Mesendoderm (in vitro differentiated cells): Measurements from ENCODE around the gene TRABD2B.

ENCODE experiments used
- DNase-seq: peaks from one replicate; pipeline ENCODE4 v3.0.0; 2013
- H2AK5ac ChIP-seq: 2 replicates; pipeline ENCODE4 v1.6.1; 2013; ENCODE audit warnings: low read length, inconsistent platforms
- H2BK120ac ChIP-seq: 2 replicates; pipeline ENCODE4 v1.6.1; 2013; ENCODE audit warnings: low read depth, mild to moderate bottlenecking, low read length, moderate library complexity, mixed read lengths
- H2BK15ac ChIP-seq: replicated peaks from 2 replicates; pipeline ENCODE4 v1.6.1; 2013; ENCODE audit warnings: low read depth, mild to moderate bottlenecking, moderate library complexity
- H2BK5ac ChIP-seq: 2 replicates; pipeline ENCODE4 v1.6.1; 2013; ENCODE audit warnings: low read length, inconsistent platforms
- H3K18ac ChIP-seq: 2 replicates; pipeline ENCODE4 v1.6.1; 2013; ENCODE audit warnings: mild to moderate bottlenecking, low read length, mixed read lengths
- H3K23ac ChIP-seq: one replicate; pipeline ENCODE4 v1.6.1; 2013; ENCODE audit warnings: low read length
- H3K27ac ChIP-seq: 2 replicates; pipeline ENCODE4 v1.5.1; 2013; ENCODE audit warnings: low read depth, mild to moderate bottlenecking, inconsistent platforms, low read length, moderate library complexity
- H3K27me3 ChIP-seq: 2 replicates; pipeline ENCODE4 v1.6.1; 2013; ENCODE audit warnings: low read length, control low read depth, mild to moderate bottlenecking, inconsistent platforms; ENCODE audit not compliant: insufficient read depth, poor library complexity
- H3K36me3 ChIP-seq: 2 replicates; pipeline ENCODE4 v1.6.1; 2013; ENCODE audit warnings: low read length, inconsistent platforms; ENCODE audit not compliant: control insufficient read depth, insufficient read depth
- H3K4ac ChIP-seq: one replicate; pipeline ENCODE4 v1.6.1; 2013; ENCODE audit warnings: low read depth, mild to moderate bottlenecking, low read length, moderate library complexity
- H3K4me1 ChIP-seq: 2 replicates; pipeline ENCODE4 v1.6.1; 2013; ENCODE audit warnings: low read depth, low read length, inconsistent platforms; ENCODE audit not compliant: control insufficient read depth
- H3K4me2 ChIP-seq: 2 replicates; pipeline ENCODE4 v1.6.1; 2013; ENCODE audit warnings: low read length
- H3K4me3 ChIP-seq: 2 replicates; pipeline ENCODE4 v1.5.1; 2013; ENCODE audit warnings: mild to moderate bottlenecking, low read length
- H3K56ac ChIP-seq: one replicate; pipeline ENCODE4 v1.6.1; 2013; ENCODE audit warnings: low read length
- H3K79me1 ChIP-seq: 2 replicates; pipeline ENCODE4 v1.6.1; 2013; ENCODE audit warnings: low read length, inconsistent platforms
- H3K79me2 ChIP-seq: 2 replicates; pipeline ENCODE4 v1.6.1; 2013; ENCODE audit warnings: mild to moderate bottlenecking, low read length; ENCODE audit not compliant: control insufficient read depth, insufficient read depth
- H3K9ac ChIP-seq: 2 replicates; pipeline ENCODE4 v1.6.1; 2013; ENCODE audit warnings: low read length, inconsistent platforms
- H4K5ac ChIP-seq: one replicate; pipeline ENCODE4 v1.6.1; 2013; ENCODE audit warnings: low read length
- H4K8ac ChIP-seq: one replicate; pipeline ENCODE4 v1.6.1; 2013; ENCODE audit warnings: low read depth, mild to moderate bottlenecking, control low read depth, low read length, moderate library complexity
- WGBS: extraction: QIAGEN DNeasy Blood & Tissue Kit; methylation state at CpG from one replicate; pipeline ENCODE4 v1.1.7; 2013; ENCODE audit warnings: low lambda C conversion rate, missing lambda C conversion rate; ENCODE audit not compliant: insufficient coverage; ENCODE audit errors: extremely low coverage; 5-methylcytosine and 5-hydroxymethylcytosine counted together

TRABD2B gene

DNA sequence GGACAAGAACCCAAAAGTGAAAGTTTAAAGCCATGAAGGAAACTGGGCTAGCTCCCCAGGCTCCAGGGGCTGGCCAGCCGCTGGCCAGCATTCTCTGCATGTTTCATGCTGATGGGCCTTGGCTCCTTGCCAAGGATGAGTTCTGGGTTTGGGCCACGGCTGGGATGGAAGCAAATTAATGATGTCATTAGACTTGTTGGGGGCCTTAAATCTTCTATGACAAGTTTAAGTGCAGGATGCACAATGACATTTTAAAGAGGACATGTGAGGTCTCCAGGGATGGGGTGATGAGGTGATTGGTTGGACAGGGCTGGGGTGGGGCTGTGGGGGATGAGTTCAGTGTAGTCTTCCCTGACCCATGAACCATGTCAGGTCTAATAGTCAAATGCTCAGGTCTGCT lies 199.6 kb downstream of the TRABD2B start:
- Histone ChIP-seq H2BK15ac (no peak overlapping the region), H3K4me1 (no peaks in the 10 kb centered on the region), H3K79me2 (no peaks in the 10 kb centered on the region), H3K9ac (no peak overlapping the region), H2BK5ac (no peak overlapping the region), H3K23ac (no peak overlapping the region), H4K8ac (no peak overlapping the region), H3K4me3 (no peak overlapping the region), H3K36me3 (no peaks in the 10 kb centered on the region), H2AK5ac (no peak overlapping the region), H4K5ac (no peak overlapping the region), H3K4me2 (no peak overlapping the region), H2BK120ac (no peak overlapping the region), H3K27ac (no peak overlapping the region), H3K79me1 (no peaks in the 10 kb centered on the region), H3K18ac (no peak overlapping the region), H3K27me3 (no peaks in the 10 kb centered on the region), H3K56ac (no peak overlapping the region), H3K4ac (no peak overlapping the region)
- no CpG with 5 or more reads among the region's 2 CpGs for WGBS
- DNase-seq, result no peak

GRCh38 chr1:47796626-47797025 lies 200.6 kb downstream of the TRABD2B start:
- Histone ChIP-seq H2BK5ac (no peak overlapping the region), H3K79me1 (no peaks in the 10 kb centered on the region), H3K18ac (no peak overlapping the region), H3K56ac (no peak overlapping the region), H2AK5ac (no peak overlapping the region), H3K4me1 (no peaks in the 10 kb centered on the region), H3K27ac (no peak overlapping the region), H2BK120ac (no peak overlapping the region), H3K4ac (no peak overlapping the region), H3K4me3 (no peak overlapping the region), H3K9ac (no peak overlapping the region), H2BK15ac (no peak overlapping the region), H3K36me3 (no peaks in the 10 kb centered on the region), H3K4me2 (no peak overlapping the region), H3K79me2 (no peaks in the 10 kb centered on the region), H4K5ac (no peak overlapping the region), H3K23ac (no peak overlapping the region), H4K8ac (no peak overlapping the region), H3K27me3 (no peaks in the 10 kb centered on the region)
- no peak for DNase-seq
- WGBS, result no CpG with 5 or more reads among the region's 6 CpGs

- H2BK5ac ChIP-seq, result no peak overlapping the region
- DNase-seq, result no peak
- H3K27me3 ChIP-seq, result no peaks in the 10 kb centered on the region
- H3K9ac ChIP-seq, result no peak overlapping the region
- no peak overlapping the region for H3K4ac ChIP-seq
- no peak overlapping the region for H3K4me2 ChIP-seq
- no peak overlapping the region for H2BK120ac ChIP-seq
- H2AK5ac ChIP-seq, result no peak overlapping the region
- H3K79me1 ChIP-seq, result no peaks in the 10 kb centered on the region
- H3K4me1 ChIP-seq, result no peaks in the 10 kb centered on the region
- H3K27ac ChIP-seq, result no peak overlapping the region
- H3K18ac ChIP-seq, result no peak overlapping the region
- no peak overlapping the region for H2BK15ac ChIP-seq
- no peak overlapping the region for H3K4me3 ChIP-seq
- H3K36me3 ChIP-seq, result no peaks in the 10 kb centered on the region
- H3K56ac ChIP-seq, result no peak overlapping the region
- H3K79me2 ChIP-seq, result no peaks in the 10 kb centered on the region
- no peak overlapping the region for H4K5ac ChIP-seq
- H4K8ac ChIP-seq, result no peak overlapping the region
- no peak overlapping the region for H3K23ac ChIP-seq
- no CpG with 5 or more reads among the region's 2 CpGs for WGBS
Measured at GRCh38 chr1:47795102-47795501, 202.1 kb downstream of the TRABD2B start.

DNA sequence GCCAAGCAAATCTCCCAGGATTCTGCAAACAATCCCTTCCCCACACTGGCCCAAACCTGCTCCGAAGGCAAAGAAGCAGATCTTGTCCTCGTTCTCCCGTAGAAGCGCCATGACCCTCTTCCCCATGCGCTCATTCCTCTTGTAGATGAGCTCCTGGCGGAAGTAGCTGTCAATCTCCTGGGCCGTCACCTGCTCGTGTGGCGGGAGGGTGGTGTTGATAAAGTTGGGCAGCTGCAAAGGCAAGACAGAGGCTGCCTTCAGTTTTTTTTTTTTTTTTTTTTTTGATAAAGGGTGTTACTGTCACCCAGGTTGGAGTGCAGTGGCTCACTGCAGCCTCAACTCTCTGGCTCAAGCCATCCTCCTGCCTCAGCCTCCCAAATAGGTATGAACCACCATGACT lies 202.7 kb downstream of the TRABD2B start:
- DNase-seq, result no peak
- Histone ChIP-seq H2BK5ac (no peak overlapping the region), H3K4ac (no peak overlapping the region), H2BK15ac (no peak overlapping the region), H2AK5ac (no peak overlapping the region), H3K4me3 (no peak overlapping the region), H2BK120ac (no peak overlapping the region), H3K9ac (no peak overlapping the region), H3K27me3 (no peaks in the 10 kb centered on the region), H3K36me3 (no peaks in the 10 kb centered on the region), H3K23ac (no peak overlapping the region), H3K18ac (no peak overlapping the region), H3K79me2 (no peaks in the 10 kb centered on the region), H3K79me1 (no peaks in the 10 kb centered on the region), H4K5ac (no peak overlapping the region), H3K56ac (no peak overlapping the region), H3K27ac (no peak overlapping the region), H4K8ac (no peak overlapping the region), H3K4me1 (no peaks in the 10 kb centered on the region), H3K4me2 (no peak overlapping the region)
- WGBS, result no CpG with 5 or more reads among the region's 9 CpGs

DNA sequence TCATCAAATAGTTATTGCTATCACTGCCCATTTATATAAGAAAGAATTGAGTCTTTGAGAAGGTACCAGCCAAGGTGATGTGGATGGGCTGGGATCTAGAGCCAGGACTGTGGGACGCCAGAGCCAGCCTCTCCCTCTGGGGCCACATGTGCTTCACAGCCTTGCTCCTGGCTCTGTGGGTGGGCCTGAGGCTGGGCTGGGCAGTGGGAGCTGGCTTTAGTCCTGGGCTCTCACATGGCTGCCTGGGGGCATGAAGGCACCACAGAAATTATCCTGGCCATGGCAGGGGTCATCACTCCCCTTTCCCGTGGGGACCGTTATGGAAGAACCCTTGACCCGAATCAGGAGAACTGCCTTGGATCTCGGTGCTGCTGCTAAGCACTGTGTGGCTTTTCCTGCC lies 203.1 kb downstream of the TRABD2B start:
- no peak overlapping the region for H3K18ac ChIP-seq
- H3K4me3 ChIP-seq, result no peak overlapping the region
- no peaks in the 10 kb centered on the region for H3K36me3 ChIP-seq
- H2BK5ac ChIP-seq, result no peak overlapping the region
- no peak overlapping the region for H4K5ac ChIP-seq
- no peak overlapping the region for H2BK120ac ChIP-seq
- H2BK15ac ChIP-seq, result no peak overlapping the region
- H3K27ac ChIP-seq, result no peak overlapping the region
- no peak for DNase-seq
- H3K79me1 ChIP-seq, result no peaks in the 10 kb centered on the region
- no peak overlapping the region for H3K23ac ChIP-seq
- H3K4me1 ChIP-seq, result no peaks in the 10 kb centered on the region
- no peak overlapping the region for H2AK5ac ChIP-seq
- H3K9ac ChIP-seq, result no peak overlapping the region
- no peak overlapping the region for H3K4ac ChIP-seq
- no peak overlapping the region for H4K8ac ChIP-seq
- WGBS, result no CpG with 5 or more reads among the region's 5 CpGs
- H3K79me2 ChIP-seq, result no peaks in the 10 kb centered on the region
- no peaks in the 10 kb centered on the region for H3K27me3 ChIP-seq
- no peak overlapping the region for H3K4me2 ChIP-seq
- no peak overlapping the region for H3K56ac ChIP-seq

DNA sequence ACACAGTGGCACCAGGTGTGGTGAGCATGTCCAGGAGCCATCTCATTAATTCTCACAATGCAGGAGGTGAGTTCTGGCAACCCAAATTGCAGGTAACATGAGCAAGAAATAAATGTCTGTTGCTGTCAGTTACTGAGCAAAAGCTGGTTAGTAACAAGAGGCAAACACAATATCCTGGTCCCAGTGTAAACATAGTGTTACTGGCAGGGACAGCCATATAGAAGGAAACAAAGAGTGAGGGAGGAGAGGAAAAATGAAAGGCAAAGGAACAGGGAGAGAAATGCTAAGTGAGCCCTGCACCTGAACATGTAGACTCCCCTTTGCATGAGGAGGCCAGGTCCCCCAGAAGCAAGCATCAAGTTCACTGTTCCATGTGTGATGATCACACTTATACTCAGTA lies 203.6 kb downstream of the TRABD2B start:
- H3K4me2 ChIP-seq, result no peak overlapping the region
- H4K8ac ChIP-seq, result no peak overlapping the region
- H3K4me3 ChIP-seq, result no peak overlapping the region
- no peak overlapping the region for H2AK5ac ChIP-seq
- no peaks in the 10 kb centered on the region for H3K79me2 ChIP-seq
- no peak overlapping the region for H2BK5ac ChIP-seq
- H3K18ac ChIP-seq, result no peak overlapping the region
- H3K9ac ChIP-seq, result no peak overlapping the region
- H4K5ac ChIP-seq, result no peak overlapping the region
- H2BK120ac ChIP-seq, result no peak overlapping the region
- no peaks in the 10 kb centered on the region for H3K36me3 ChIP-seq
- no peak overlapping the region for H3K23ac ChIP-seq
- H3K27ac ChIP-seq, result no peak overlapping the region
- no peak overlapping the region for H3K56ac ChIP-seq
- no peaks in the 10 kb centered on the region for H3K79me1 ChIP-seq
- no peaks in the 10 kb centered on the region for H3K4me1 ChIP-seq
- H2BK15ac ChIP-seq, result no peak overlapping the region
- no peak for DNase-seq
- no peak overlapping the region for H3K4ac ChIP-seq
- no peaks in the 10 kb centered on the region for H3K27me3 ChIP-seq
